Fibroblast of skin of abdomen (primary cell): ENCODE results near the gene TGFBR2.
A peak's percentile ranks its signal among the peaks of the same experiment; 100 is the strongest.
"Not testable (repeated sequence)": the region's sequence is repeated elsewhere in the genome, so short reads cannot be mapped to it uniquely, and the experiment has no call there.

Experiments used
- DNase-seq: peaks from one replicate; pipeline ENCODE4 v3.0.0-alpha.2; 2013

The TGFBR2 gene

GRCh38 chr3:30658328-30659052, 52.1 kb downstream of the TGFBR2 start:
- peak; percentile 87 for DNase-seq

- peak; percentile 98 for DNase-seq
Measured at GRCh38 chr3:30659270-30660130, 53.1 kb downstream of the TGFBR2 start.

DNA sequence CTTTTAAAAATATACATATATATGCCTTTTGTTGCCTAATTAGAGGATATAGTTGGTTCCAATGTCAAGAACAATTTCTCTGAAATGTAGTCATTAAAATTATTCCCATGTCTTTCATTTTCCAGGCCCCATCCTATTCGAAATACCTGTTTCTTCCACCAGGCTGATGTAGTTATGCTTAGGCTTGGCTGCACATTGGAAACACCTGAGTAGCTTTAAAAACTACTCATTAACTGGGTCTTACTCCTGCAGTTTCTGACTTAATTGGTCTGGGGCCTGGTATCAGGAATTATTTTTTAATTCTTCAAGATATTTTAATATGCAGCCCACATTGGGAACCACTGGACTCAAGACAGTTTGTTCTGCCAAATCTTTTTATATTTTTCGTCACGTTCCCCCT, 53.7 kb downstream of the TGFBR2 start:
- DNase-seq = no peak

DNA sequence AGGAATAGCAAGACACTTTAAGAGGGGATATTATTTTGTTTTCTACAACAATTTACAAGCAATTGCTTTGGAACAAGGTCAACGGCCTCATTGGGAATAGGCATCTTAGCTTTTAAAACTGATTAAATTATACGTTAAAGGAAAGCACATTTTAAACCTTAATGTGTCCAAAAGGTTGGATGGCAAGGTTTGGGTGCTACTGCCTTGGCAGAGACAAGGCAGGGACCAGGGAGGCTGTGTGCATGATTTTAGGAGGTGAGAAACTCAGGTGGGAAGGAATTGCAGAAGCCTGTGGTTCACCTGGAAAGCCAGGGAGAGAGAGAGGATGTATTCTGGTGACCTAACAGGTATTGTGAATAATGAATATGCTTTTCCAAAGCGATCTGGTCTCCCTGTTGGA, 54.3 kb downstream of the TGFBR2 start:
- DNase-seq = no peak

- no peak for DNase-seq
Measured at GRCh38 chr3:30661098-30661873, 54.9 kb downstream of the TGFBR2 start.

DNA sequence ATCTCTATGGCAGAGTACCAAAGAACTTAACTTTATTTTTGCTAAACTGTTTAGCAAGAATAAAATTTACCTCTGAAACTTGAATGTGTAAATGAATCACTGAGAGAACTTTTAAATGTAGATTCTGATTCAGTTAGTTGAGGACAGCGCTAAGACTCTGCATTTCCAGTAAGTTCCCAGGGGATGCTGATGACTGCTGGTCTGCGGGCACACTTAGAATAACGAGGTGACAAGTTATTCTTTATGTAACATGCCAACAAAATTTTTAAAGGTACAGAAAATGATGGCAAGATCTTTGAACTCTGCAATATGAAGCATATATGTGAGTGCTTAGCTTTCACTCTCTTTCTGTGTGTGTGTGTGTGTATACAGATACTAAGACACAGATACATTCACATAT, 56.4 kb downstream of the TGFBR2 start:
- no peak for DNase-seq

GRCh38 chr3:30663533-30664241, 57.3 kb downstream of the TGFBR2 start:
- DNase-seq = no peak

DNA sequence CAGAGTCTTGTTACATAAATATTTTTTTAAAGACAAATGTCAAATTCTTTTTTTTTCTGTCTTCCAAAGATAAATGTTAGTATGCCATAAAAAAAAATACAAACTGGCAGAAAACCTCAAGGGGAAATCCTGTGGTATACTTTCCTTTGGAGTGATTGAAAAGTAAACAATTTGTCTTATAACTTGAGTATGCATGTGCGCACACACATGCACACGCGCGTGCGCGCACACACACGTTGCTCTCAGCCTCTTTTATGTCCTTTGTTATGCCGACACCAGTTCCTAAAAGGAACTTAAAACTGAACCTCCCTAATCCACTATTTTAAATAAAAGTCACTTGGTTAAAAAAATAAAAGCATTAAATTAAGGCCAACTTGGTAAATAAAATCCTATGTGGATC, 58.1 kb downstream of the TGFBR2 start:
- no peak for DNase-seq

DNA sequence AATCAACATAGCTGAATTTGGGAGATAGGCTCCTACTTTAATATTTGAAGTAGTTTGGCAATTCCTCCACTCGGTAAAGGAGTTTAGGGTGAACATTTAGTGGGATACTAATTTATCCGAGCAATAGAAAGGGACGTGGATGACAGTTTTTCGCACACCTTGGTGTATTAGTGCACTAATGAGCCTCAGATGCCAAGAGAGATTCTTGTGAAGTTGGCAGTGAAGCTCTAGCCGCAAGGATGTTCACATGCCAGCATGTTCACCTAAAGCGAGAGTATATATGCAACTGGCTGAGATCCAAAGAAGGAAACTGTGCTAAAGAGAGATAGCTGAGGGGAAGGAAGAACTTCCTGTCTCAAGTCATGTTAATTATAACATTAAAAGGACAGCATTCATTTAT, 58.5 kb downstream of the TGFBR2 start:
- no peak for DNase-seq

DNA sequence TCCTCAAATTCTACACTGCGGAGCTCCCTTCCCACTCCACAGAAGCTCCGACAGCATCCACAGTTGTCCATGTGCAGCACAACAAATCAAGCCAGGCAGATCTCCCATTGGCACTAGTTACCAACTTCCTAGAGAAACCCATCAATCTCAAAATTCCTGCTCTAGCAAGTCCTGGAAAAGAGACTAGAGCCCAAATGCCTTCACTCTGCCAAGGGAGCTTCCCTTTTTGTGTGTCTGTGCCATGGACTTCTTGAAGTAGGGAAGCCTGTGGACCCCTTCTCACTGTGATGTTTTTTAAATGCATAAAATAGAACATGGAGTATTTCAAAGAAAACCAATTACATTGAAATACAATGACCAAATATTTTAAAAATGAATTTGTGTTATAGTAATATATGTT, 59.1 kb downstream of the TGFBR2 start:
- DNase-seq = no peak

DNA sequence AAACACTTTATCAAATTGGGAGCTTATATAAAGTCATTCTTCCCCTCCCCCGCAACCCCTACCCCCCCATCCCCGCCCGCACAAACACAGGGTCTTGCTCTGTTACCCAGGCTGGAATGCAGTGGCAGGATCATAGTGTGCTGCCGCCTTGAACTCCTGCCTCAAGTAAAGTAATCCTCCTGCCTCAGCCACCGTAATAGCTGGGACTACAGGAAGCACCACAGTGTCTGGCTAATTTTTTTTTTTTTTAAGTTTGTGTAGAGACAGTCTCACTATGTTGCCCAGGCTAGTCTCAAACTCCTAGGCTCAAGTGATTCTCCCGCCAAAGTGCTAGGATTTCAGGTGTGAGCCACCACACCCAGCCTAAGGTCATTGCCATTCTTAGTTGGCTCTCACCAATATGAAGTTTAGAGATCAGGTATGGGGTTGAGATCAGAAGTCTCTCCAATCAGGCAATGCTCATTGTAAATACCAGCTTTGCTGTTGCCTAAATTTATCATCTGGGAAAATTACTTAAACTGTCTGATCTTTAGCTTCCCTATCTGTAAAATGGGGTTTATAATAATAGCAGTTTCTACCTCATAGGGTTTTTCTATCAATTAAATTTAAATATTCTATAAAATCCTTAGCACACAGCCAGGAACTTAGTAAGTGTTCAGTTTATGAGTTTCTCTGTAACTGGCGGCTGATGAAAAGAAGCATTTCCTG, 60.3 kb downstream of the TGFBR2 start:
- no peak for DNase-seq

GRCh38 chr3:30667280-30667651, 60.9 kb downstream of the TGFBR2 start:
- DNase-seq = no peak

DNA sequence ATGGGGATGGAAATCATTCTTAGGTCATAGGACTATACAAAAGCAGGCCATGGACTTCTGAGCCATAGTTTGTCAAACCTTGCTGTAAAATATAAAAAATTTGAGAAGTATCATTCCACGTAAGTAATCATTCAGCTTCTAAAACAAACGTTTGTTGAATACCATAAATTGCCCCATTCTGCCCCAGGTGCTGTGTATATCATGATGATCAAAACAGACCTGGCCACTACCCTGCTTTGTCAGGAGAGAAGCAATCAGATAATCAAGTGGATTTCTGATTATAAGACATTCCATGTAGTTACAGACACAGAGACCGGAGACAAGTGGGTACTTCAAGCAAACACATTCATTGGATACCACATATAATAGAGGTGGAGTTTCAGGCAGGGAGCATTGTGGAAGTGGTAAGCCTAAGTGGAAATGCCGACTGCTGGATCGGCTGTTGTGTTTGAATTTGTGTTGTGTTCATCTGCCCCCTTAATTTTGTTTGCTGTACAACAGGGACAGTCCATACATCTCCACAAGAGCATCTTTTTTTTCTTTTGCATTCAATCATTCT, 61.7 kb downstream of the TGFBR2 start:
- DNase-seq = no peak

- DNase-seq = not testable (repeated sequence)
Measured at GRCh38 chr3:30669360-30669934, 63.0 kb downstream of the TGFBR2 start.

DNA sequence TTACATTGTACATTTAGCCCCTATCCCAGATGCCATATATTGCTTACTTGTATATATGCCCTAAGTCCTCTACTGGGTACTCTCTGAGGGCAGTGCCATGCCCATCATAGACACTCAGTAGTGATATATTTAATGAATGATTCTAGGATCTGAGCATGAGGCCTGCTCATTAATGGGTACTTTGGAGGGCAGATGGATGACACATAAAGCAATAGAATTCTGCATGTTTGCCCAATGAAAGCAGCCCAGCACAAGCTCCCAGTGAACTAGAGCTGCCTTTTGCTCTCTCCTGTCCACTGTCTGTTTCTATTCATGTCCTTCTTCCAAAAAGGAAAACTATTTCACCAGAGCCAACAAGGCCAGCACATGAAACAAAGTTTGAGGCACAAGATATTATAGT, 63.9 kb downstream of the TGFBR2 start:
- no peak for DNase-seq

DNA sequence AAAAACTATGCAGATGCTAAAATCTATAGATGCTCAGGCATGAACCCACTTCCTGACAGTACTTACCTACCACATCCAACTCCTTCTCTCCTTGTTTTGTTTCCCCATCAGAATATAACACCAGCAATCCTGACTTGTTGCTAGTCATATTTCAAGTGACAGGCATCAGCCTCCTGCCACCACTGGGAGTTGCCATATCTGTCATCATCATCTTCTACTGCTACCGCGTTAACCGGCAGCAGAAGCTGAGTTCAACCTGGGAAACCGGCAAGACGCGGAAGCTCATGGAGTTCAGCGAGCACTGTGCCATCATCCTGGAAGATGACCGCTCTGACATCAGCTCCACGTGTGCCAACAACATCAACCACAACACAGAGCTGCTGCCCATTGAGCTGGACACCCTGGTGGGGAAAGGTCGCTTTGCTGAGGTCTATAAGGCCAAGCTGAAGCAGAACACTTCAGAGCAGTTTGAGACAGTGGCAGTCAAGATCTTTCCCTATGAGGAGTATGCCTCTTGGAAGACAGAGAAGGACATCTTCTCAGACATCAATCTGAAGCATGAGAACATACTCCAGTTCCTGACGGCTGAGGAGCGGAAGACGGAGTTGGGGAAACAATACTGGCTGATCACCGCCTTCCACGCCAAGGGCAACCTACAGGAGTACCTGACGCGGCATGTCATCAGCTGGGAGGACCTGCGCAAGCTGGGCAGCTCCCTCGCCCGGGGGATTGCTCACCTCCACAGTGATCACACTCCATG, 65.3 kb downstream of the TGFBR2 start:
- no peak for DNase-seq

DNA sequence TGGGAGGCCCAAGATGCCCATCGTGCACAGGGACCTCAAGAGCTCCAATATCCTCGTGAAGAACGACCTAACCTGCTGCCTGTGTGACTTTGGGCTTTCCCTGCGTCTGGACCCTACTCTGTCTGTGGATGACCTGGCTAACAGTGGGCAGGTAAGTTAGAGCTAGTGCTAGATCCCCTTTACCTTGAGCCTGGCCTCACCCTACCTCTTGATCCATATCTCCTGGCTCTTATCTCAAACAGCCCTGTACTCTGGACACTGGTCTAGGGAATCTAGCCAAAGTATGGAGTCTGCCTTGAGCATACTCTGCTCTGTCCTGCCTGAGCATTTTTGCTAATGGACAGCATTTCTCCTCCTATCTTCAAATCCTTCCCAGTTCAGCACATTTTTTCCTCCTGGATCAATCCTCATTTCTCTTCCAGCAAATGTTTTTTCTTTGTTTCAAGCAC, 65.9 kb downstream of the TGFBR2 start:
- DNase-seq = no peak

DNA sequence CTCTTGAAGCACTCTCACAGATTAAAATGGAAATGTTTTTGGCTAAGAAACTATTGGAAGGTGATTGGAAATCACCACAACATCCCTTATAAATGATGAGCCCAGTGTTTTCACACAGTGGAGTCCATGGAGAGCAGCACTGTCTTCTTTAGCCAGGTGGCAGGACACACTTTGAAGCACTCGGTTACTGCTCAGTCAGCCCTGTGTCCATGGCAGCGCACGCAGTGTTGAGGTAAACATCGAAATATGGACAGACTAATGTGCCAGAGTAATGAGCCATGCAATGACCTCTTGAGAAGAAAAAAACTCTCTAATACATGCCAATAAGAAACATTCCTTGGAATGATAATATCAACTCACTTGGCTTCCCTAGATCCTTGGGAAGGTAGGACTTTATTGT, 66.6 kb downstream of the TGFBR2 start:
- DNase-seq = no peak

GRCh38 chr3:30673425-30674341, 67.3 kb downstream of the TGFBR2 start:
- no peak for DNase-seq
